Smooth muscle cell (in vitro differentiated cells): Measurements from ENCODE around the gene CHMP6. TPM values are rescaled to one million over a fixed set of nuclear protein-coding genes. Genes with fewer than 3 reads are reported as not detected.

Experiments
- DNase-seq: peaks from one replicate; lab custom pipeline; 2025; ENCODE audit not compliant: unreplicated experiment; lab: John Stamatoyannopoulos, UW
- H2AFZ ChIP-seq: fragments of 200-600 bp; sonication (generic); 2 replicates; pipeline ENCODE4 v1.6.0; 2016; ENCODE audit warnings: antibody characterized with exemption, low read depth, mild to moderate bottlenecking
- H3F3A ChIP-seq: fragments of 200-600 bp; sonication (generic); 2 replicates; pipeline ENCODE4 v1.6.0; 2017; ENCODE audit warnings: antibody characterized with exemption, low read depth
- H3K27ac ChIP-seq: fragments of 200-600 bp; sonication (generic); 2 replicates; pipeline ENCODE4 v1.5.1; 2016; ENCODE audit warnings: low read depth, mild to moderate bottlenecking
- H3K27me3 ChIP-seq: fragments of 200-600 bp; sonication (generic); 2 replicates; pipeline ENCODE4 v1.6.1; 2016; ENCODE audit warnings: low read depth, mild to moderate bottlenecking
- H3K36me3 ChIP-seq: fragments of 200-600 bp; sonication (generic); 2 replicates; pipeline ENCODE4 v1.5.1; 2016; ENCODE audit warnings: low read depth
- H3K4me1 ChIP-seq: fragments of 200-600 bp; sonication (generic); 2 replicates; pipeline ENCODE4 v1.5.1; 2016; ENCODE audit warnings: low read depth
- H3K4me2 ChIP-seq: fragments of 200-600 bp; sonication (generic); 2 replicates; pipeline ENCODE4 v1.6.0; 2016; ENCODE audit warnings: mild to moderate bottlenecking
- H3K4me3 ChIP-seq: fragments of 200-600 bp; sonication (generic); 2 replicates; pipeline ENCODE4 v1.5.1; 2016; ENCODE audit warnings: mild to moderate bottlenecking
- H3K79me2 ChIP-seq: fragments of 200-600 bp; sonication (generic); 2 replicates; pipeline ENCODE4 v1.6.0; 2016; ENCODE audit warnings: low read depth, mild to moderate bottlenecking
- H3K9ac ChIP-seq: fragments of 200-600 bp; sonication (generic); 2 replicates; pipeline ENCODE4 v1.6.0; 2016; ENCODE audit warnings: low read depth
- H3K9me3 ChIP-seq: fragments of 200-600 bp; sonication (generic); replicated peaks from 2 replicates; pipeline ENCODE4 v1.5.1; 2016; ENCODE audit warnings: low read depth
- H4K20me1 ChIP-seq: fragments of 200-600 bp; sonication (generic); 2 replicates; pipeline ENCODE4 v1.6.0; 2016; ENCODE audit warnings: low read depth
- WGBS: methylation state at CpG from one replicate; pipeline ENCODE4 v1.1.7; 2016; ENCODE audit warnings: low lambda C conversion rate; 5-methylcytosine and 5-hydroxymethylcytosine counted together
- polyA plus RNA-seq: library from polyadenylated mRNA; unstranded; fragments of >200 nt; fragmentation: Nextera tagmentation; extraction: Ambion mirVana; gene quantifications from 2 replicates; pipeline ENCODE4 v1.2.1, GENCODE V29; 2016
- total RNA-seq: library from RNA; depleted of rRNA; stranded (reverse); fragments of >200 nt; gene quantifications from 2 replicates; pipeline ENCODE4 v1.2.3, GENCODE V29; 2014
- TF ChIP-seq, protein P1 (sequence below): fragments of 200-600 bp; sonication (generic); IDR thresholded peaks from 2 replicates; pipeline ENCODE4 v1.5.1; 2017; ENCODE audit warnings: borderline replicate concordance, mild to moderate bottlenecking, antibody characterized with exemption; ENCODE audit not compliant: insufficient read depth, poor library complexity, severe bottlenecking

The CHMP6 gene
- total and polyA plus RNA-seq, 2 experiments from 2014 or later = 5.8 to 21.5 TPM

DNA sequence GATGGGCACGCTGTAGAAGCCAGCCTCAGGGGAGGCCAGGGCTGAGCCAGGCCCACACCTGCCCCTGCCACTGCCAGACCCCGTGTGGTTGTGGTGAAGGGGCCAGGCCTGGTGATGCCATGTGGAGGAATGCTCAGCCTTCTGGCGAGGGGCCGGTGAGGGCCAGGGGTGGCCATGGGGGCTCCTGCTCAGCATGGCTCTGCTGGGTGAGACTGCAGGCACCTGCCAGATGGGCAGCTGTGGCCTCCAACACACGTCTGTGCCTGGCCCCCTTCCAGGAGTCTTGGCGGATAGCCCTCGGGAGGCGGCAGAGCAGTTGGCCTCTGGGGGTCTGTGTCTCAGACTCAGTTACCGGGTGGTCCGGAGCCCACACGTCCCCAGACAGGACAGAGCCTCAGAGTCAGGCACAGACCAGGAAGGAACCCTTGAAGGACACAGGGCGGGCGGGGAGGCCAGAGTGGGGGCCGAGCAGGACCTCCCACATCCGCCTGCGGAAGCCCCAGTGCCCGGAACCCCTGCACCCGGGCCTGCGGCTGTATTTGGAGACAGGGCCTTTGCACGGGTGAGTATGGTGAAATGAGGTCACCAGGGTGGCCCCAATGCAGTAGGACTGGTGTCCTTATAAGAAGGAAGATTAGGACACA, 22.5 kb upstream of the CHMP6 start:
- WGBS = 91% methylated on average over 13 of the region's 20 CpGs
- Histone ChIP-seq H2AFZ (no peak overlapping the region), H3K4me2 (no peak overlapping the region), H3F3A (no peaks in the 10 kb centered on the region), H3K27ac (no peak overlapping the region), H3K4me1 (no peaks in the 10 kb centered on the region), H3K9me3 (no peaks in the 10 kb centered on the region), H3K9ac (no peak overlapping the region), H3K36me3 (no peaks in the 10 kb centered on the region), H4K20me1 (no peaks in the 10 kb centered on the region), H3K27me3 (no peaks in the 10 kb centered on the region), H3K4me3 (no peak overlapping the region), H3K79me2 (no peaks in the 10 kb centered on the region)
- TF ChIP-seq, protein P1, sequence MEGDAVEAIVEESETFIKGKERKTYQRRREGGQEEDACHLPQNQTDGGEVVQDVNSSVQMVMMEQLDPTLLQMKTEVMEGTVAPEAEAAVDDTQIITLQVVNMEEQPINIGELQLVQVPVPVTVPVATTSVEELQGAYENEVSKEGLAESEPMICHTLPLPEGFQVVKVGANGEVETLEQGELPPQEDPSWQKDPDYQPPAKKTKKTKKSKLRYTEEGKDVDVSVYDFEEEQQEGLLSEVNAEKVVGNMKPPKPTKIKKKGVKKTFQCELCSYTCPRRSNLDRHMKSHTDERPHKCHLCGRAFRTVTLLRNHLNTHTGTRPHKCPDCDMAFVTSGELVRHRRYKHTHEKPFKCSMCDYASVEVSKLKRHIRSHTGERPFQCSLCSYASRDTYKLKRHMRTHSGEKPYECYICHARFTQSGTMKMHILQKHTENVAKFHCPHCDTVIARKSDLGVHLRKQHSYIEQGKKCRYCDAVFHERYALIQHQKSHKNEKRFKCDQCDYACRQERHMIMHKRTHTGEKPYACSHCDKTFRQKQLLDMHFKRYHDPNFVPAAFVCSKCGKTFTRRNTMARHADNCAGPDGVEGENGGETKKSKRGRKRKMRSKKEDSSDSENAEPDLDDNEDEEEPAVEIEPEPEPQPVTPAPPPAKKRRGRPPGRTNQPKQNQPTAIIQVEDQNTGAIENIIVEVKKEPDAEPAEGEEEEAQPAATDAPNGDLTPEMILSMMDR = no peak
- DNase-seq = no peak

DNA sequence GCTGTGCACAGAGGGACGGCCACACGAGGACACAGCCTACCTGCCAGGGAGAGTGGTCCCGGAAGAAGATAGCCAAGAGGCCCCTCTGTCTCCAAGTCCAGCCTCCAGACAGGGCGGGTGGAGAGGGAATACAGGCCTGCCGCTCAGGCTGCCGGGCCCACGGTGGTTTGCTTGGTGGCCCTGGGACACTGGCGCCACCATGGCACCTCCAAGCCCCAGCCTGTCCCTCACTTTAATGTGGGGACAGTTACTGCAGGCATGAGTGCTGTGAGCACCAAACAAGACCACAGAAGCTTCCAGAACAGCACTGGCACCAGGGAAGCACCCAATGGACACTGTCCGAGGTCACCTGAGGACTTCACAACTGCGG, 22.0 kb upstream of the CHMP6 start:
- no peak overlapping the region for H3K4me3 ChIP-seq
- H3K27me3 ChIP-seq = no peaks in the 10 kb centered on the region
- TF ChIP-seq, protein P1 = no peak
- no peak for DNase-seq
- H3F3A ChIP-seq = no peaks in the 10 kb centered on the region
- no peaks in the 10 kb centered on the region for H3K36me3 ChIP-seq
- H3K79me2 ChIP-seq = no peaks in the 10 kb centered on the region
- H3K4me2 ChIP-seq = no peak overlapping the region
- no peaks in the 10 kb centered on the region for H3K9me3 ChIP-seq
- H3K4me1 ChIP-seq = no peaks in the 10 kb centered on the region
- H4K20me1 ChIP-seq = no peaks in the 10 kb centered on the region
- H3K9ac ChIP-seq = no peak overlapping the region
- H2AFZ ChIP-seq = no peak overlapping the region
- 95% methylated on average over 10 of the region's 10 CpGs for WGBS
- H3K27ac ChIP-seq = no peak overlapping the region

DNA sequence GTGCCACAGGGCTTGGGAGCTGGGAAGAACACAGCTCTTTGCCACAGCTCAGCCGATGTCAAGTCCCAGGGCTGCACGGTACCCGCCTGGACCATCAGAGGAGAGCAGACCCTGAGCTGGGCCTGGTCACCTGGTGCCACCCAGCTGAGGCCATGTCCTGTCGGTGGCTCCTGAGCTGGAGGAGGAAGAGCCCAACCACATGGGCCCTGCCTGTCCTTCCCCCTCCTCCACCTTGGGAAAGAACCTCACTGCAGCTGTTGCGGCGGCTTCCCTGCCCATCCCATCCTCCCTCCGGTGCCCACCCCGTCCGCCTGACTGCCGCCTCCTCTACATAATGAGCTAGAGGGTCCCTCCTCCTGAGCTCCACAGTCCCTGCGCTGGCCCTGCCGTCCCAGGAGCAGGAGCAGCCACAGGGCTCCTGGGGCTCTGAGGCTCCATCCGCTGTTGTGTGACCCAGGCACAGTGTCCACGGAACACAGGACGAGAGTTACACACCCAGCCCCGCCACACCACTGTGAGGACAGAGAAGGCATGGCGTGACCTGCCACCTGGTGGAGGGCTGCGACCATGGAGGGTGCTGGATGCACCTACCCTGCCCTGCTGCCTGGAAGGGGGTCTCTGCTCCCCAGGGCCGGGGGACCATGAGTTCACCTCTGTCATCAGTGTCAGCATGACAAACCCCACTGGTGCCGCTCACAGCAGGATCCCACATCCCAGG, 21.4 kb upstream of the CHMP6 start:
- Histone ChIP-seq H3K4me1 (no peaks in the 10 kb centered on the region), H3K9ac (no peak overlapping the region), H3K79me2 (no peaks in the 10 kb centered on the region), H3K36me3 (no peaks in the 10 kb centered on the region), H2AFZ (no peak overlapping the region), H3F3A (no peaks in the 10 kb centered on the region), H3K4me2 (no peak overlapping the region), H3K27ac (no peak overlapping the region), H3K4me3 (no peak overlapping the region), H4K20me1 (no peaks in the 10 kb centered on the region), H3K9me3 (no peaks in the 10 kb centered on the region), H3K27me3 (no peaks in the 10 kb centered on the region)
- WGBS = 83% methylated on average over 20 of the region's 20 CpGs
- TF ChIP-seq, protein P1 = peak; percentile 34
- no peak for DNase-seq
